AG04450 (cell line): ENCODE results near the gene C6orf132. TPM values are rescaled to one million over a fixed set of nuclear protein-coding genes. Genes with fewer than 3 reads are reported as not detected.

Experiments
- CTCF ChIA-PET: fragments of 300-600, 350-600 bp; formaldehyde crosslinking; extraction: SDS; loops from one replicate; lab custom pipeline; 2022; ENCODE audit warnings: antibody characterized with exemption, inconsistent platforms; lab: Charles Lee
- POLR2A ChIA-PET: fragments of 350-600 bp; formaldehyde crosslinking; extraction: SDS; loops from one replicate; lab custom pipeline; 2021; ENCODE audit warnings: antibody characterized with exemption, inconsistent platforms; lab: Yijun Ruan, JAX
- DNase-seq: peaks from one replicate; pipeline ENCODE4 v3.0.0-alpha.2; 2011; ENCODE audit warnings: low read depth, low spot score
- H3K27ac ChIP-seq: one replicate; pipeline ENCODE4 v1.5.1; 2012; ENCODE audit warnings: low read depth, low read length, control low read depth
- H3K27me3 ChIP-seq: one replicate; pipeline ENCODE4 v1.6.0; 2012; ENCODE audit warnings: low read length; ENCODE audit not compliant: control insufficient read depth, insufficient read depth
- H3K4me3 ChIP-seq: 2 replicates; pipeline ENCODE4 v1.5.1; 2011; ENCODE audit warnings: mild to moderate bottlenecking, low read depth, low read length, control low read depth
- H3K9me3 ChIP-seq: 2 replicates; pipeline ENCODE4 v1.5.1; 2012; ENCODE audit warnings: low read length; ENCODE audit not compliant: control insufficient read depth, insufficient read depth
- polyA plus RNA-seq: library from polyadenylated mRNA; depleted of rRNA; stranded (reverse); fragments of >200 nt; gene quantifications from 2 replicates; pipeline ENCODE4 v1.2.3, GENCODE V29; 2011
- TF ChIP-seq, protein P1 (sequence below): IDR thresholded peaks from 2 replicates; pipeline ENCODE4 v1.5.1; 2011; ENCODE audit warnings: low read depth, low read length, control low read depth, inconsistent platforms

C6orf132 gene
- polyA plus RNA-seq, 1 experiment = 0.68 TPM

GRCh38 chr6:42104804-42105125 lies 37.7 kb downstream of the C6orf132 start:
- ChIA-PET CTCF (interaction anchor here (0.6 to 2.0 kb wide), 18 partner anchors 9 to 109 kb away, joined by 3 to 7 read pairs (median 3); partner anchors contain the start of gene C6orf132), POLR2A (no interaction called here)
- no peak overlapping the region for H3K27ac ChIP-seq
- TF ChIP-seq, protein P1, sequence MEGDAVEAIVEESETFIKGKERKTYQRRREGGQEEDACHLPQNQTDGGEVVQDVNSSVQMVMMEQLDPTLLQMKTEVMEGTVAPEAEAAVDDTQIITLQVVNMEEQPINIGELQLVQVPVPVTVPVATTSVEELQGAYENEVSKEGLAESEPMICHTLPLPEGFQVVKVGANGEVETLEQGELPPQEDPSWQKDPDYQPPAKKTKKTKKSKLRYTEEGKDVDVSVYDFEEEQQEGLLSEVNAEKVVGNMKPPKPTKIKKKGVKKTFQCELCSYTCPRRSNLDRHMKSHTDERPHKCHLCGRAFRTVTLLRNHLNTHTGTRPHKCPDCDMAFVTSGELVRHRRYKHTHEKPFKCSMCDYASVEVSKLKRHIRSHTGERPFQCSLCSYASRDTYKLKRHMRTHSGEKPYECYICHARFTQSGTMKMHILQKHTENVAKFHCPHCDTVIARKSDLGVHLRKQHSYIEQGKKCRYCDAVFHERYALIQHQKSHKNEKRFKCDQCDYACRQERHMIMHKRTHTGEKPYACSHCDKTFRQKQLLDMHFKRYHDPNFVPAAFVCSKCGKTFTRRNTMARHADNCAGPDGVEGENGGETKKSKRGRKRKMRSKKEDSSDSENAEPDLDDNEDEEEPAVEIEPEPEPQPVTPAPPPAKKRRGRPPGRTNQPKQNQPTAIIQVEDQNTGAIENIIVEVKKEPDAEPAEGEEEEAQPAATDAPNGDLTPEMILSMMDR = no peak
- peaks cover 5% of the 10 kb centered on the region; the same call in 1 of the 2 replicates for H3K9me3 ChIP-seq
- no peaks in the 10 kb centered on the region for H3K27me3 ChIP-seq
- no peak overlapping the region for H3K4me3 ChIP-seq
- no peak for DNase-seq

GRCh38 chr6:42104095-42104803 lies 38.2 kb downstream of the C6orf132 start:
- Histone ChIP-seq H3K27ac (no peak overlapping the region), H3K4me3 (0 out of 2 replicates have a peak overlapping the region, but pooled peaks have one; percentile 25), H3K27me3 (no peaks in the 10 kb centered on the region), H3K9me3 (peaks cover 5% of the 10 kb centered on the region; the same call in 1 of the 2 replicates)
- POLR2A ChIA-PET = interaction anchor here (0.6 kb wide), 1 partner anchor 42 kb away, joined by 3 read pairs; no protein-coding TSS in a partner anchor
- CTCF ChIA-PET = interaction anchor here (0.6 to 2.0 kb wide), 22 partner anchors 8 to 110 kb away, joined by 3 to 7 read pairs (median 3); partner anchors contain the start of gene C6orf132
- TF ChIP-seq, protein P1 = peak; percentile 66
- no peak for DNase-seq

DNA sequence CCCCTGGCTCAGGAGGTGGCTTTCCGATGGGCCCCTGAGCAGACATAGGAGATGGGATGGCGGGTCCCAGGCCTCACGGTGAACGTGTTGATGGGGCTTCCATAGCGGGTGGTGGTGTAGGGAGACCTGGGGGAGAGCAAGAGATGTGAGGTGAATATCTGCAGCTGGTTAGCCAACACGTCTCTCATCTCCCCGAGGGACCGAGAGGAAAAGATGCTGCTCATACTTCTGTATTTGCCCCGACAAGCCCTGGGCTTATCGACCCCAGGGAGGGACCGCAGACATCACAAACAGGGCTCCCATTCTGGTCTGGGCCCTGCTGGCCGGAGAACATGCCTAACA lies 38.7 kb downstream of the C6orf132 start:
- CTCF ChIA-PET = interaction anchor here (0.5 to 2.0 kb wide), 12 partner anchors 8 to 496 kb away, joined by 3 to 7 read pairs (median 4); no protein-coding TSS in a partner anchor
- Histone ChIP-seq H3K27me3 (no peaks in the 10 kb centered on the region), H3K4me3 (no peak overlapping the region), H3K9me3 (peaks cover 5% of the 10 kb centered on the region; the same call in 1 of the 2 replicates), H3K27ac (no peak overlapping the region)
- no peak for DNase-seq
- POLR2A ChIA-PET = interaction anchor here (0.6 kb wide), 1 partner anchor 43 kb away, joined by 3 read pairs; no protein-coding TSS in a partner anchor
- TF ChIP-seq, protein P1 = no peak

GRCh38 chr6:42103216-42103615 lies 39.2 kb downstream of the C6orf132 start:
- Histone ChIP-seq H3K4me3 (no peak overlapping the region), H3K27ac (no peak overlapping the region), H3K9me3 (peaks cover 5% of the 10 kb centered on the region; the same call in 1 of the 2 replicates), H3K27me3 (no peaks in the 10 kb centered on the region)
- ChIA-PET POLR2A (no interaction called here), CTCF (interaction anchor here (0.5 to 2.0 kb wide), 5 partner anchors 8 to 497 kb away, joined by 3 to 7 read pairs (median 5); no protein-coding TSS in a partner anchor)
- TF ChIP-seq, protein P1 = no peak
- DNase-seq = no peak

GRCh38 chr6:42101186-42101657 lies 41.2 kb downstream of the C6orf132 start:
- Histone ChIP-seq H3K27ac (peak overlapping the region; percentile 93), H3K27me3 (no peaks in the 10 kb centered on the region), H3K9me3 (peaks cover 5% of the 10 kb centered on the region; the same call in 1 of the 2 replicates), H3K4me3 (no peak overlapping the region)
- TF ChIP-seq, protein P1 = no peak
- ChIA-PET CTCF (interaction anchor here (1.1 to 1.8 kb wide), 4 partner anchors 23 to 447 kb away, joined by 3 to 6 read pairs (median 4); partner anchors contain the start of genes BYSL and MED20), POLR2A (no interaction called here)
- DNase-seq = no peak
